C4-2B (cell line): Measurements from ENCODE around the gene BSG.

Source experiments
- CTCF ChIP-seq: fragments of 450-650 bp; conservative IDR thresholded peaks from 2 replicates; pipeline ENCODE4 v1.5.1; 2017; ENCODE audit warnings: mild to moderate bottlenecking
- ZFX ChIP-seq: fragments of 450-650 bp; IDR thresholded peaks from 2 replicates; pipeline ENCODE4 v1.6.1; 2017

- TF ChIP-seq CTCF (no peak), ZFX (no peak)
Measured at GRCh38 chr19:583968-584239, 11.5 kb downstream of the BSG start.
